Measurements from ENCODE around the gene MSRB1. TPM values are rescaled to one million over a fixed set of nuclear protein-coding genes. Genes with fewer than 3 reads are reported as not detected.

Gene MSRB1
- total and polyA plus RNA-seq, 9 of the 15 experiments (the other 6 are each of a cell fraction or from before 2014, with no cell fraction given) = 5.4 to 33.7 (median 25.7) TPM

GRCh38 chr16:1991948-1992703, 49.1 kb upstream of the MSRB1 start (continued):
- TF ChIP-seq MGA (IDR thresholded peaks at IDR 0.05) (peak; percentile 94), MYNN (IDR thresholded peaks at IDR 0.05) (no peak), MYNN (CRISPR knock-in tag; IDR thresholded peaks at IDR 0.05) (no peak), MAFK (IDR thresholded peaks at IDR 0.05; ENCODE audit: low read length) (no peak), RAD21 (CRISPR knock-in tag; conservative IDR thresholded peaks at IDR 0.05 in 1 of 2, IDR thresholded peaks at IDR 0.05 in 1 of 2) (no peak), CBX5 (IDR thresholded peaks at IDR 0.05; ENCODE audit: borderline replicate concordance, low read depth) (no peak), MXI1 (IDR thresholded peaks at IDR 0.05; ENCODE audit: low read depth, low read length) (peak; percentile 42; the same call in 1 of the 2 replicates), ZNF232 (CRISPR knock-in tag; IDR thresholded peaks at IDR 0.05) (no peak), SIRT6 (IDR thresholded peaks at IDR 0.05; ENCODE audit: low read depth, low read length) (no peak), JUNB (CRISPR knock-in tag; conservative IDR thresholded peaks at IDR 0.05) (no peak), SNAPC5 (CRISPR knock-in tag; IDR thresholded peaks at IDR 0.05) (no peak), BRF2 (IDR thresholded peaks at IDR 0.05; ENCODE audit: borderline replicate concordance, insufficient read depth, insufficient read length) (no peak), TFAM (CRISPR knock-in tag; conservative IDR thresholded peaks at IDR 0.05) (no peak), PHB (CRISPR knock-in tag; IDR thresholded peaks at IDR 0.05) (no peak), HNRNPLL (IDR thresholded peaks at IDR 0.05; ENCODE audit: low read depth, low read length, poor library complexity, severe bottlenecking) (peak; percentile 30), MAX (CRISPR knock-in tag; IDR thresholded peaks at IDR 0.05) (peak; percentile 96)
